RPMI7951 (cell line): ENCODE measurements around the gene TRPT1. TPM values are rescaled to one million over a fixed set of nuclear protein-coding genes. Genes with fewer than 3 reads are reported as not detected.

ENCODE experiments used
- DNase-seq: peaks from one replicate; pipeline ENCODE4 v3.0.0-alpha.2; 2012; ENCODE audit warnings: low read depth
- total RNA-seq: library from RNA; depleted of rRNA; stranded (reverse); fragments of >200 nt; shearing (Covaris generic); gene quantifications from 2 replicates; pipeline ENCODE4 v1.2.3, GENCODE V29; 2014

The TRPT1 gene
- total RNA-seq, 1 experiment from 2014 or later = 67.2 TPM

- DNase-seq = peak; percentile 64
Measured at GRCh38 chr11:64245401-64245796, 19.4 kb upstream of the TRPT1 start.

- DNase-seq = no peak
Measured at GRCh38 chr11:64244966-64245365, 19.0 kb upstream of the TRPT1 start.

- no peak for DNase-seq
Measured at GRCh38 chr11:64244107-64244506, 18.1 kb upstream of the TRPT1 start.

GRCh38 chr11:64243236-64243854 is 17.4 kb upstream of the TRPT1 start:
- no peak for DNase-seq

GRCh38 chr11:64241491-64242374 is 15.7 kb upstream of the TRPT1 start:
- peak; percentile 68 for DNase-seq

- peak; percentile 97 for DNase-seq
Measured at GRCh38 chr11:64241241-64241490, 15.2 kb upstream of the TRPT1 start.

GRCh38 chr11:64240435-64241240 is 14.7 kb upstream of the TRPT1 start, which contains the start of gene FKBP2:
FKBP2 (plus strand) TSS chr11:64241095; CDS start chr11:64242388, 1,293 bp downstream.
- peak; percentile 95 for DNase-seq

GRCh38 chr11:64239662-64240434 is 13.9 kb upstream of the TRPT1 start:
- DNase-seq = no peak

- DNase-seq = no peak
Measured at GRCh38 chr11:64238999-64239398, 13.0 kb upstream of the TRPT1 start.

GRCh38 chr11:64238076-64238475 is 12.1 kb upstream of the TRPT1 start:
- no peak for DNase-seq

GRCh38 chr11:64237484-64237951 is 11.5 kb upstream of the TRPT1 start:
- no peak for DNase-seq

GRCh38 chr11:64235437-64236161 is 9.6 kb upstream of the TRPT1 start:
- no peak for DNase-seq

GRCh38 chr11:64234647-64235379 is 8.8 kb upstream of the TRPT1 start:
- peak; percentile 39 for DNase-seq

- DNase-seq = peak; percentile 71
Measured at GRCh38 chr11:64233913-64234586, 8.1 kb upstream of the TRPT1 start, which contains the start of gene VEGFB. VEGFB (plus strand) TSS chr11:64234584; CDS start chr11:64234834, 250 bp downstream.

- DNase-seq = no peak
Measured at GRCh38 chr11:64232967-64233315, 7.0 kb upstream of the TRPT1 start.

- no peak for DNase-seq
Measured at GRCh38 chr11:64232182-64232966, 6.4 kb upstream of the TRPT1 start.

GRCh38 chr11:64231546-64231945 is 5.6 kb upstream of the TRPT1 start:
- no peak for DNase-seq

- no peak for DNase-seq
Measured at GRCh38 chr11:64230985-64231365, 5.0 kb upstream of the TRPT1 start.
